HG02571 (cell line): Measurements from ENCODE around the gene MYOD1.

Experiments used
- ATAC-seq: cut with Tn5 transposase; IDR thresholded peaks from one replicate; pipeline ENCODE4 v1.9.1; 2021; ENCODE audit warnings: mild to moderate bottlenecking, moderate library complexity; ENCODE audit not compliant: unreplicated experiment

Gene MYOD1

DNA sequence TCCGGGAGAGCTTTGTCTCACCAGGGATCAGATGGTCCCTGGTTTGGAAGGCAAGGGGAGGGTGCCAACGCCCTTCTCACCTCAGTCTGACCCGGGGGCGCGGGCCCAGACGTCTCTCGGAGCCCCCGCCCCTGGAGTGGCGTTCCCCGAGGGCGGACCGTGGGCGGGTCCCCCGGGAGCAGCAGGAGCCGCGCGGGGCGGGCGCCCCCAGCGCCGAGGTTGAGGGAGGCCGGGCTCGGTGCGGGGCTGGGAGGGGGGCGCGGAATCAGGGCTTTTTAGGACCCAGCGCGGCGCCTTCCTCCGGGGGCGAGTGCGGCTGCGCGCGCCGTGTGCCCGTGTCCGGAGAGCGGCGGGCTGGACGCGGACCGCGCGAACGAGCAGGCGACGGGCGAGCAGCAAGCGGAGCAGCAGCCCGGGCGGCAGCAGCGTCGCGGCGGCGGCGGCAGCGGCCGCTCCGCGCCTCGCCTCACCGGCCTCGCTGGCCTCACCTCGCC, 15.1 kb downstream of the MYOD1 start, which contains the start of gene KCNC1:
Gene KCNC1, plus strand, starts transcription at position 364 of the 494 bp plus-strand sequence. CDS start 1,222 bp downstream, outside the sequence.
- no peak for ATAC-seq

- ATAC-seq: no peak
Measured at GRCh38 chr11:17734986-17735817, 15.8 kb downstream of the MYOD1 start.

- ATAC-seq: no peak
Measured at GRCh38 chr11:17735818-17736578, 16.6 kb downstream of the MYOD1 start.

- no peak for ATAC-seq
Measured at GRCh38 chr11:17736579-17736893, 17.2 kb downstream of the MYOD1 start.

GRCh38 chr11:17736930-17737817, 17.8 kb downstream of the MYOD1 start:
- no peak for ATAC-seq

DNA sequence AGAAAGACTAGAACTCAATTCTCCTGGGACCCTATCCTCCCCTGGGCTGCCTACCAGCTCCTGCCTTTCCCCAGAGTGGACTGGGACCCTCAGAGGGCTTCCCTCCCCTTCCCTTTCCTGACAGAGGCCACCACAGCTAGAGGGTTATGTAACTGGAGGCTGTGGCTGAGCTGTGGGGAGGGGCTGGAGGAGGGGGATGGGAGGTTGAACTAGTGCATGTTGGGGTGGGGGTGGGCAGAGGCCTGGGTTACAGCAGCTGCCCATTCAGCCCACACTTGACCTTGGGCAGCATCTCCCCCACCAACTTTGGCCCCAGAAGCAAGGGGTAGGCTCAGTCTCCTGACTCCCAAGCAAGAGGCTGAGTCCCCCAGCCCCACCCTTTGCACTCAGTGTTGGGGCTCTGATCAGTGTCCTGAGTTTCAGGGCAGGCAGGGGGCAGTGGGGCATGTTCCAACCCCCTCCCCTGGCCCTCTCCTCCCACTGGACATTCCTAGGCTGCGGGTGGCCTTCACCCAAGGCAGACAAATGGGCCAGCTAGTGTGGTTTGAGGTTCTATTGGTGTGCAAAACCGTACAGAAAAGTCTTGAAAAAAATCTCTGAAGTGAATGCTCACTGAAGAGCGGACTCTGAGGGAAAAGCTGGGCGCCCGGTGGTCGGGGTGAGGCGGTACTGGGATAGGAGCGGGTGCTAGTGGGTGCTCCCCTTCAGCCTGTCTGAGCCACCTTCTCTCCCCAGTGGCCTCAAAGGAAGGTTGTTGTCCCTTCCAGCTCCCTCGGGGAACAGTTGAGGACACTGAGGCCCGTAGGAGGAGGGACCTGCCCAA, 19.0 kb downstream of the MYOD1 start:
- no peak for ATAC-seq

DNA sequence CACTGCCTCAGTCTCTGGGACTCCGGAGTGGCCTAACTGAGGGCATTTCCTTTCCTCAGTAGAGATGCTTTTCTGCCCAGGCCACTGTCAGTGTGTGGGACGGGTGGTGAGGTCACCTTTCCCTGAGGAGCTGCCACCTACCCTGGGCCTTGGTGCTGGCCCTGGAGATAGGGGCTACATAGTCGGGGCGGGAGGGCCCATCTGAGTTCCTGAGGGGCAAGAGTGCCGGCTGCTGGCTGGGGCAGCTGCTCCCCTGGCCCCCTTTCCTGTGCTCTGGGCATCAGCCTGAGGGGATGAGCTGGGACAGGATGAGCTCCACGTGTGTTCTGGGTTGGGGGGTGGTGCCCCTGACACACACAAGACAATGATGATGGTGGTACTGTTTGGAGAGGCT, 20.6 kb downstream of the MYOD1 start:
- no peak for ATAC-seq

- no peak for ATAC-seq
Measured at GRCh38 chr11:17740649-17741235, 21.4 kb downstream of the MYOD1 start.

GRCh38 chr11:17741487-17741886, 22.1 kb downstream of the MYOD1 start:
- ATAC-seq: no peak

DNA sequence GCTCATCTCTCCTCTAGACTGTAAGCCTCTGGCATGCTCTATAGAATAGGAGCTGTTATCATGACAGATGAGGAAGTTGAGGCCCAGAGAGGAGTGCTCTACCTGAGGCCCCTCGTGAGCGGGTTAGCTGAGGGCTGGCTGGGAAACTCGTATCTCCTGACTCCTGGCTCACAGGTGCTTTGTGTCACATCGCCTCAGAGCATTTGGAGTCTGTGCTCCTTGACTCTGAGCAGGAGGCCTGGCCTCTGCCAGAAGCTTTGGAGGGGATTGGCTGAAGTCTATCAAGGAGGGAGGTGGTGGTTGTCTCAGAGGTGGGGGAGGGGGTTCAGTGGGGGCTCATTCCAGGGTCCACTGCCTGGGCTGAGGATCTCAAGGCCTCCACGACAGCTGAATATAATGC, 22.6 kb downstream of the MYOD1 start:
- ATAC-seq: no peak

DNA sequence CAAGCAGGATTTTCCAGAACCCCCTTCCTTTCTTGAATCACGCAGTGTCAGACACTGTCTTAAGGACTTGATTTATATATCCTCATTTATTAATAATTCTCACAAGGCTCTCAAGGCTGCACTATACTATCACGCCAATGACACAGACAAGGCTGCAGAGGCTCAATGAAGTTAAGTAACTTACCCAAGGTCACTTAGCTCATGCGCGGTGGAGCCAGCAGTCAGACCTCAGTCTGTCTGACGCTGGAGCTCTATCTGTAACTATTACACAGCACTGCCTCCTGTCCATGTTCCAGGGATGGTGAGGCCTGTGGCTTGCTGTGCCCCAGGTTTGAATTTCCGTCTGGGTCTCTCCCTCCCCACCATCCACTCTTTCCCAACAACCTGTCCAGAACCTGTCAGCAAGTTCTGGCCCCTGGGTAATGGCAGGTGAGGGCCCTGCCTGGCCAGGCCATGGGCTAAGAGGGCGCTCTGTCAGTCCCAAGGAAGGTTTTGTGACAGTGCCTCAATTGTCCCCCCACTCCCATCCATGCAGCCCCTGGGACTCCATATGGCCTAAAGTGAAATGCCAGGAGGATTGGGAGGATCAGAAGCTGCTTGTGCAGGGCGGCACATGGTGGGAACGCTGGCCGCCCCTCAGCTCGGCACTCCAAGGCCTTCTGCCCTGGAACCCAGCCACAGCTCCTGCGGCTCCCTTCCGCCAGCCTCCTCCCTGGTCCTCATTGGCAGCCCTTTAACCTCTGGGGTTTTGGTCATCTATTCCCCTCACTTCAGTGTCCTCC, 23.8 kb downstream of the MYOD1 start:
- no peak for ATAC-seq

GRCh38 chr11:17743808-17744119, 24.4 kb downstream of the MYOD1 start:
- no peak for ATAC-seq

- no peak for ATAC-seq
Measured at GRCh38 chr11:17744151-17744940, 25.0 kb downstream of the MYOD1 start.

DNA sequence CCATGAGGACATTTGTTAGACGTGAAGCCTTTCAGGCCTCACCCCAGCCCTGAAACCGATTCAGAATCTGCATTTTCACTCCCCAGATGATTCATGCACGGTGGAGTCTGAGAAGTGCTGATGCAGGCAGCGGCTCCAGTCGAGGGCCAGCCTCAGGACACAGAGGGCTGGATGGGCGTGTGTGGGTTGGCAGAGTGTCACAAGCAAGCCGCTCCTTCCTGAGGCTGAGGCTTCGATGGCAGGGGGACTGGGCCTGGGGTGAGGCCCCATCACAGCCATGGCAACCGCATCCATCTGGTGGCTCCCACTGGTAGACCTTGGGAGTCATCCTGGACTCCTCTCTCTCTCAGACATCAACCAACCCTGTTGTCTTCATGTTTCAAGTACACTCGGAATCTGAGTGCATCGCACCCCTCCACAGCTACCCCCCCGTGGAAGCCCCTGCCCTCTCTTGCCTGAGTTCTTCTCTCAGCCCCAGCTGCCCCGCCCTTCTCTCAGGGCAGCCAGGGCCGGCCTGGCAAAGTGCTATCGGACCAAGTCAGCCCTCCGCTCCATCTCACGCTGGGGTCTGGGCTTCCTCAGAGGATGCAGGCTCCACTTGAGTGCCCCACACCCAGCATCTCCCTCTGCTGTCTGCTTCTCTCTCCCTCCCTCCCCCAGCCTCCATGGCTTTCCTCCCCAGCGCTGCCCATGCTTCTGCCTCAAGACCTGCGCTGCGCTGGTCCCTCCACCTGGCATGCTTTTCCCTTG, 25.8 kb downstream of the MYOD1 start:
- ATAC-seq: no peak

DNA sequence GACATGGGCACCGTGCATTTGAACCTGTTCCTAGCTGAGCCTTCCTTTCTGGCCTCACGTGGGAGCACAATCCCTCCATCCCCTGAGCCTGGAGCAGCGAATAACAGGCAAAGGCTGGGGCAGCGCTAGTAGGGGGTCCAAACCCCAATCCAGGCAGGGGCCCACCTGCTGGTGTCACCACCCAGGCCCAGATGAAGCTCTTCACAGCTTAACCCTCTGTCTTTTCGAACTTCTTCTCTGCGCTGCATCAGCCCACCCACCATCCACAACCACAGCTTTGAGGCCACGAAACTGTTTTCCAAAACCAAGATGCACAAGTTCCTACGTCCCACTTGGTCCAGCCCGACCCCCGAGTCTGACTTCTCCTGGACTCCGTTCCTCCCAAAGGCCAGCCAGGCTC, 26.7 kb downstream of the MYOD1 start:
- no peak for ATAC-seq

GRCh38 chr11:17747131-17747955, 28.0 kb downstream of the MYOD1 start:
- ATAC-seq: no peak

- no peak for ATAC-seq
Measured at GRCh38 chr11:17748044-17748443, 28.7 kb downstream of the MYOD1 start.
